ENCODE measurements around the gene DNAJB2. TPM values are rescaled to one million over a fixed set of nuclear protein-coding genes. Genes with fewer than 3 reads are reported as not detected.

The DNAJB2 gene
- total and polyA plus RNA-seq, 2 of the 8 experiments (the other 6 are each of a cell fraction or from before 2014, with no cell fraction given) = 21.0 to 26.3 TPM

DNA sequence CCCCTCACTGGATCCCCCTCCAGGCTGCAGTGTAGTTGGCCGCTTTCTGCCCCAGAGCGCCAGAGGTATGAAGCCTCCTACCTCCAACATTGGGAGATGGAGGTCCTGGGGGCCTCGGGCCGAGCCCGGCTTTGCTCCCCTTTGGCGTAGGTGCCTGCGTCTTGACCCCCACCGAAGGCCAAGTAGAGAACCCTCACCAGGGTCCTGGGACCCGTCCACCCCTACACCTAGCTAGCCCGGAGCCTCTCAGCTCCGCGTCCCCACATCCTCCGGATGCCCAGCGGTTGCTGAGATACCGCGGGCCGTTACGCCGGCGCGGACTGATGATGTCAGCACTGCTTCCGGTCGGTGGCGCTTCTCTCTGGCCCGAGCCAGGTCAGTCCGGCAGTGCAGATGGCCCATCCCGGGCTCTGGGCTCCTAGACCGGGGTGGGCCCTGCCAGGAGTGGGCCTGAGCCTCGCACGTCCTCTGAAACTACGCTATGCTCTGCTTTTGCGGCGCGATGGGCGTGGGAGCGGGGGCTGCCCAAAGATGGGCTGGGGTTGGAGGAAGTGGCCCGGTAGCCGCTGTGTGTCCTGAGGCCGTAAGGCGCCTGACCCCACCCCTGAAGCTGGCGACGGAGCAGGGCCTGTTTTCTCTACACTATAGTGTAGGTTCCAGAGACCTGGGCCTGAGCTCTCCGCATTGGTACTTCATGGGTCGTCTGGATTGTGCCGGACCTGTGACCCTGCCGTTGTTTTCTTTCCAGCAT lies 33.8 kb upstream of the DNAJB2 start, which contains the start of the genes GLB1L and STK16 (continued):
- TF ChIP-seq, protein P1, sequence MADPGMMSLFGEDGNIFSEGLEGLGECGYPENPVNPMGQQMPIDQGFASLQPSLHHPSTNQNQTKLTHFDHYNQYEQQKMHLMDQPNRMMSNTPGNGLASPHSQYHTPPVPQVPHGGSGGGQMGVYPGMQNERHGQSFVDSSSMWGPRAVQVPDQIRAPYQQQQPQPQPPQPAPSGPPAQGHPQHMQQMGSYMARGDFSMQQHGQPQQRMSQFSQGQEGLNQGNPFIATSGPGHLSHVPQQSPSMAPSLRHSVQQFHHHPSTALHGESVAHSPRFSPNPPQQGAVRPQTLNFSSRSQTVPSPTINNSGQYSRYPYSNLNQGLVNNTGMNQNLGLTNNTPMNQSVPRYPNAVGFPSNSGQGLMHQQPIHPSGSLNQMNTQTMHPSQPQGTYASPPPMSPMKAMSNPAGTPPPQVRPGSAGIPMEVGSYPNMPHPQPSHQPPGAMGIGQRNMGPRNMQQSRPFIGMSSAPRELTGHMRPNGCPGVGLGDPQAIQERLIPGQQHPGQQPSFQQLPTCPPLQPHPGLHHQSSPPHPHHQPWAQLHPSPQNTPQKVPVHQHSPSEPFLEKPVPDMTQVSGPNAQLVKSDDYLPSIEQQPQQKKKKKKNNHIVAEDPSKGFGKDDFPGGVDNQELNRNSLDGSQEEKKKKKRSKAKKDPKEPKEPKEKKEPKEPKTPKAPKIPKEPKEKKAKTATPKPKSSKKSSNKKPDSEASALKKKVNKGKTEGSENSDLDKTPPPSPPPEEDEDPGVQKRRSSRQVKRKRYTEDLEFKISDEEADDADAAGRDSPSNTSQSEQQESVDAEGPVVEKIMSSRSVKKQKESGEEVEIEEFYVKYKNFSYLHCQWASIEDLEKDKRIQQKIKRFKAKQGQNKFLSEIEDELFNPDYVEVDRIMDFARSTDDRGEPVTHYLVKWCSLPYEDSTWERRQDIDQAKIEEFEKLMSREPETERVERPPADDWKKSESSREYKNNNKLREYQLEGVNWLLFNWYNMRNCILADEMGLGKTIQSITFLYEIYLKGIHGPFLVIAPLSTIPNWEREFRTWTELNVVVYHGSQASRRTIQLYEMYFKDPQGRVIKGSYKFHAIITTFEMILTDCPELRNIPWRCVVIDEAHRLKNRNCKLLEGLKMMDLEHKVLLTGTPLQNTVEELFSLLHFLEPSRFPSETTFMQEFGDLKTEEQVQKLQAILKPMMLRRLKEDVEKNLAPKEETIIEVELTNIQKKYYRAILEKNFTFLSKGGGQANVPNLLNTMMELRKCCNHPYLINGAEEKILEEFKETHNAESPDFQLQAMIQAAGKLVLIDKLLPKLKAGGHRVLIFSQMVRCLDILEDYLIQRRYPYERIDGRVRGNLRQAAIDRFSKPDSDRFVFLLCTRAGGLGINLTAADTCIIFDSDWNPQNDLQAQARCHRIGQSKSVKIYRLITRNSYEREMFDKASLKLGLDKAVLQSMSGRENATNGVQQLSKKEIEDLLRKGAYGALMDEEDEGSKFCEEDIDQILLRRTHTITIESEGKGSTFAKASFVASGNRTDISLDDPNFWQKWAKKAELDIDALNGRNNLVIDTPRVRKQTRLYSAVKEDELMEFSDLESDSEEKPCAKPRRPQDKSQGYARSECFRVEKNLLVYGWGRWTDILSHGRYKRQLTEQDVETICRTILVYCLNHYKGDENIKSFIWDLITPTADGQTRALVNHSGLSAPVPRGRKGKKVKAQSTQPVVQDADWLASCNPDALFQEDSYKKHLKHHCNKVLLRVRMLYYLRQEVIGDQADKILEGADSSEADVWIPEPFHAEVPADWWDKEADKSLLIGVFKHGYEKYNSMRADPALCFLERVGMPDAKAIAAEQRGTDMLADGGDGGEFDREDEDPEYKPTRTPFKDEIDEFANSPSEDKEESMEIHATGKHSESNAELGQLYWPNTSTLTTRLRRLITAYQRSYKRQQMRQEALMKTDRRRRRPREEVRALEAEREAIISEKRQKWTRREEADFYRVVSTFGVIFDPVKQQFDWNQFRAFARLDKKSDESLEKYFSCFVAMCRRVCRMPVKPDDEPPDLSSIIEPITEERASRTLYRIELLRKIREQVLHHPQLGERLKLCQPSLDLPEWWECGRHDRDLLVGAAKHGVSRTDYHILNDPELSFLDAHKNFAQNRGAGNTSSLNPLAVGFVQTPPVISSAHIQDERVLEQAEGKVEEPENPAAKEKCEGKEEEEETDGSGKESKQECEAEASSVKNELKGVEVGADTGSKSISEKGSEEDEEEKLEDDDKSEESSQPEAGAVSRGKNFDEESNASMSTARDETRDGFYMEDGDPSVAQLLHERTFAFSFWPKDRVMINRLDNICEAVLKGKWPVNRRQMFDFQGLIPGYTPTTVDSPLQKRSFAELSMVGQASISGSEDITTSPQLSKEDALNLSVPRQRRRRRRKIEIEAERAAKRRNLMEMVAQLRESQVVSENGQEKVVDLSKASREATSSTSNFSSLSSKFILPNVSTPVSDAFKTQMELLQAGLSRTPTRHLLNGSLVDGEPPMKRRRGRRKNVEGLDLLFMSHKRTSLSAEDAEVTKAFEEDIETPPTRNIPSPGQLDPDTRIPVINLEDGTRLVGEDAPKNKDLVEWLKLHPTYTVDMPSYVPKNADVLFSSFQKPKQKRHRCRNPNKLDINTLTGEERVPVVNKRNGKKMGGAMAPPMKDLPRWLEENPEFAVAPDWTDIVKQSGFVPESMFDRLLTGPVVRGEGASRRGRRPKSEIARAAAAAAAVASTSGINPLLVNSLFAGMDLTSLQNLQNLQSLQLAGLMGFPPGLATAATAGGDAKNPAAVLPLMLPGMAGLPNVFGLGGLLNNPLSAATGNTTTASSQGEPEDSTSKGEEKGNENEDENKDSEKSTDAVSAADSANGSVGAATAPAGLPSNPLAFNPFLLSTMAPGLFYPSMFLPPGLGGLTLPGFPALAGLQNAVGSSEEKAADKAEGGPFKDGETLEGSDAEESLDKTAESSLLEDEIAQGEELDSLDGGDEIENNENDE (IDR thresholded peaks at IDR 0.05; ENCODE audit: insufficient replicate concordance, low read length) = no peak
- TF ChIP-seq TBP (IDR thresholded peaks at IDR 0.05; ENCODE audit: low read depth, low read length) (peak; percentile 90), KDM5A (IDR thresholded peaks at IDR 0.05; ENCODE audit: low read length) (peak; percentile 76)

All from H1 (cell line).